ENCODE measurements around the gene GJB3. TPM values are rescaled to one million over a fixed set of nuclear protein-coding genes. Genes with fewer than 3 reads are reported as not detected.
"Not testable (repeated sequence)": the region's sequence is repeated elsewhere in the genome, so short reads cannot be mapped to it uniquely, and the experiment has no call there.

Gene GJB3
- 0.66 TPM for total RNA-seq
- 4.5 TPM for polyA plus RNA-seq
- long read RNA-seq, donor 1, result 0 reads
- long read RNA-seq, donor 2, partial matches to known transcripts, result 0 of 1 reads
- long read RNA-seq, donor 2, other reads (novel, unspliced or antisense), result 0 of 1 reads
- long read RNA-seq, donor 3, result 0 reads
- long read RNA-seq, donor 4, result 0 reads
- long read RNA-seq, donor 5, partial matches to known transcripts, result 0 of 1 reads
- long read RNA-seq, donor 5, other reads (novel, unspliced or antisense), result 0 of 1 reads
- long read RNA-seq, donor 6, partial matches to known transcripts, result 0 of 1 reads
- long read RNA-seq, donor 6, other reads (novel, unspliced or antisense), result 0 of 1 reads
- long read RNA-seq, donor 7, result 0 reads
- long read RNA-seq, donor 8, result 0 reads
- long read RNA-seq, donor 9, result 0 reads
- long read RNA-seq, donor 10, result 0 reads

- 7% methylated on average over 62 of the region's 62 CpGs for WGBS
- Histone ChIP-seq H3K36me3 (ENCODE audit: control insufficient read depth in 2 of 2, insufficient read depth in 2 of 2, low read length in 1 of 2) (no peaks in the 10 kb centered on the region), H3K27me3 (ENCODE audit: control insufficient read depth in 2 of 2, insufficient read depth in 1 of 2, low read length in 1 of 2) (peaks cover 15 to 63% of the 10 kb centered on the region in 2 donors), H3K4me1 (ENCODE audit: control insufficient read depth in 2 of 2, insufficient read depth in 2 of 2, low read length in 2 of 2) (peaks cover 0 to 2% of the 10 kb centered on the region in 2 donors), H3K9me3 (ENCODE audit: control insufficient read depth in 2 of 2, insufficient read depth in 1 of 2, low read length in 1 of 2) (no peaks in the 10 kb centered on the region), H3K27ac (ENCODE audit: low read depth in 1 of 2, low read length in 1 of 2) (no peak within 1 kb of the TSS), H3K4me3 (ENCODE audit: low read length in 2 of 2) (peak within 1 kb of the TSS in 1 of 2 donors; percentile 26)
- no peak for DNase-seq (ENCODE audit: low read depth in 6 of 9, low spot score in 9 of 9)
Observed at GRCh38 chr1:34781071-34781843, at the start of gene GJB3. TSS of gene GJB3 (plus strand) at chr1:34781214. CDS start at chr1:34784763, 3,549 bp downstream.

- DNase-seq (ENCODE audit: low read depth in 6 of 9, low spot score in 9 of 9); H3K4me1 ChIP-seq (ENCODE audit: control insufficient read depth in 2 of 2, insufficient read depth in 2 of 2, low read length in 2 of 2); H3K4me3 ChIP-seq (ENCODE audit: low read length in 2 of 2); H3K9me3 ChIP-seq (ENCODE audit: control insufficient read depth in 2 of 2, insufficient read depth in 1 of 2, low read length in 1 of 2); H3K27me3 ChIP-seq (ENCODE audit: control insufficient read depth in 2 of 2, insufficient read depth in 1 of 2, low read length in 1 of 2); H3K27ac ChIP-seq (ENCODE audit: low read depth in 1 of 2, low read length in 1 of 2); H3K36me3 ChIP-seq (ENCODE audit: control insufficient read depth in 2 of 2, insufficient read depth in 2 of 2, low read length in 1 of 2): not testable (repeated sequence)
- WGBS, result 83% methylated on average over 7 of the region's 7 CpGs
Observed at GRCh38 chr1:34732831-34733230, 48.2 kb upstream of the GJB3 start.

GRCh38 chr1:34736692-34737091 lies 44.3 kb upstream of the GJB3 start:
- WGBS, result 91% methylated on average over 10 of the region's 10 CpGs
- Histone ChIP-seq H3K36me3 (ENCODE audit: control insufficient read depth in 2 of 2, insufficient read depth in 2 of 2, low read length in 1 of 2) (no peaks in the 10 kb centered on the region), H3K4me1 (ENCODE audit: control insufficient read depth in 2 of 2, insufficient read depth in 2 of 2, low read length in 2 of 2) (no peaks in the 10 kb centered on the region), H3K9me3 (ENCODE audit: control insufficient read depth in 2 of 2, insufficient read depth in 1 of 2, low read length in 1 of 2) (no peaks in the 10 kb centered on the region), H3K4me3 (ENCODE audit: low read length in 2 of 2) (no peak overlapping the region), H3K27ac (ENCODE audit: low read depth in 1 of 2, low read length in 1 of 2) (no peak overlapping the region), H3K27me3 (ENCODE audit: control insufficient read depth in 2 of 2, insufficient read depth in 1 of 2, low read length in 1 of 2) (no peaks in the 10 kb centered on the region)
- no peak for DNase-seq (ENCODE audit: low read depth in 6 of 9, low spot score in 9 of 9)

GRCh38 chr1:34737236-34737635 lies 43.8 kb upstream of the GJB3 start:
- not testable (repeated sequence) for H3K27me3 ChIP-seq (ENCODE audit: control insufficient read depth in 2 of 2, insufficient read depth in 1 of 2, low read length in 1 of 2); H3K4me1 ChIP-seq (ENCODE audit: control insufficient read depth in 2 of 2, insufficient read depth in 2 of 2, low read length in 2 of 2); DNase-seq (ENCODE audit: low read depth in 6 of 9, low spot score in 9 of 9); H3K27ac ChIP-seq (ENCODE audit: low read depth in 1 of 2, low read length in 1 of 2); H3K4me3 ChIP-seq (ENCODE audit: low read length in 2 of 2); H3K9me3 ChIP-seq (ENCODE audit: control insufficient read depth in 2 of 2, insufficient read depth in 1 of 2, low read length in 1 of 2); H3K36me3 ChIP-seq (ENCODE audit: control insufficient read depth in 2 of 2, insufficient read depth in 2 of 2, low read length in 1 of 2)
- WGBS, result 96% methylated on average over 12 of the region's 12 CpGs

- WGBS, result 72% methylated on average over 3 of the region's 3 CpGs
- no peaks in the 10 kb centered on the region for H3K9me3 ChIP-seq (ENCODE audit: control insufficient read depth in 2 of 2, insufficient read depth in 1 of 2, low read length in 1 of 2)
- no peaks in the 10 kb centered on the region for H3K4me1 ChIP-seq (ENCODE audit: control insufficient read depth in 2 of 2, insufficient read depth in 2 of 2, low read length in 2 of 2)
- H3K36me3 ChIP-seq (ENCODE audit: control insufficient read depth in 2 of 2, insufficient read depth in 2 of 2, low read length in 1 of 2), result no peaks in the 10 kb centered on the region
- H3K27ac ChIP-seq (ENCODE audit: low read depth in 1 of 2, low read length in 1 of 2), result no peak overlapping the region
- H3K4me3 ChIP-seq (ENCODE audit: low read length in 2 of 2), result no peak overlapping the region
- H3K27me3 ChIP-seq (ENCODE audit: control insufficient read depth in 2 of 2, insufficient read depth in 1 of 2, low read length in 1 of 2), result peaks cover 0 to 3% of the 10 kb centered on the region in 2 donors
- DNase-seq (ENCODE audit: low read depth in 6 of 9, low spot score in 9 of 9), result no peak
Observed at GRCh38 chr1:34739613-34740012, 41.4 kb upstream of the GJB3 start.

- no peak overlapping the region for H3K4me3 ChIP-seq (ENCODE audit: low read length in 2 of 2)
- WGBS, result 76% methylated on average over 18 of the region's 18 CpGs
- no peaks in the 10 kb centered on the region for H3K9me3 ChIP-seq (ENCODE audit: control insufficient read depth in 2 of 2, insufficient read depth in 1 of 2, low read length in 1 of 2)
- DNase-seq (ENCODE audit: low read depth in 6 of 9, low spot score in 9 of 9), result no peak
- no peaks in the 10 kb centered on the region for H3K4me1 ChIP-seq (ENCODE audit: control insufficient read depth in 2 of 2, insufficient read depth in 2 of 2, low read length in 2 of 2)
- H3K27ac ChIP-seq (ENCODE audit: low read depth in 1 of 2, low read length in 1 of 2), result no peak overlapping the region
- H3K27me3 ChIP-seq (ENCODE audit: control insufficient read depth in 2 of 2, insufficient read depth in 1 of 2, low read length in 1 of 2), result peaks cover 0 to 3% of the 10 kb centered on the region in 2 donors
- no peaks in the 10 kb centered on the region for H3K36me3 ChIP-seq (ENCODE audit: control insufficient read depth in 2 of 2, insufficient read depth in 2 of 2, low read length in 1 of 2)
Observed at GRCh38 chr1:34740161-34740868, 40.7 kb upstream of the GJB3 start.

- H3K4me1 ChIP-seq (ENCODE audit: control insufficient read depth in 2 of 2, insufficient read depth in 2 of 2, low read length in 2 of 2), result no peaks in the 10 kb centered on the region
- DNase-seq (ENCODE audit: low read depth in 6 of 9, low spot score in 9 of 9), result peak in 8 of 9 donors; percentile 11 to 76 (median 44)
- H3K27me3 ChIP-seq (ENCODE audit: control insufficient read depth in 2 of 2, insufficient read depth in 1 of 2, low read length in 1 of 2), result peaks cover 0 to 3% of the 10 kb centered on the region in 2 donors
- no peak overlapping the region for H3K4me3 ChIP-seq (ENCODE audit: low read length in 2 of 2)
- H3K36me3 ChIP-seq (ENCODE audit: control insufficient read depth in 2 of 2, insufficient read depth in 2 of 2, low read length in 1 of 2), result no peaks in the 10 kb centered on the region
- no peaks in the 10 kb centered on the region for H3K9me3 ChIP-seq (ENCODE audit: control insufficient read depth in 2 of 2, insufficient read depth in 1 of 2, low read length in 1 of 2)
- 14% methylated on average over 16 of the region's 16 CpGs for WGBS
- no peak overlapping the region for H3K27ac ChIP-seq (ENCODE audit: low read depth in 1 of 2, low read length in 1 of 2)
Observed at GRCh38 chr1:34742667-34743270, 38.2 kb upstream of the GJB3 start.

- no peak overlapping the region for H3K4me3 ChIP-seq (ENCODE audit: low read length in 2 of 2)
- H3K27me3 ChIP-seq (ENCODE audit: control insufficient read depth in 2 of 2, insufficient read depth in 1 of 2, low read length in 1 of 2), result peaks cover 0 to 3% of the 10 kb centered on the region in 2 donors
- H3K4me1 ChIP-seq (ENCODE audit: control insufficient read depth in 2 of 2, insufficient read depth in 2 of 2, low read length in 2 of 2), result no peaks in the 10 kb centered on the region
- no peak for DNase-seq (ENCODE audit: low read depth in 6 of 9, low spot score in 9 of 9)
- H3K9me3 ChIP-seq (ENCODE audit: control insufficient read depth in 2 of 2, insufficient read depth in 1 of 2, low read length in 1 of 2), result no peaks in the 10 kb centered on the region
- no peaks in the 10 kb centered on the region for H3K36me3 ChIP-seq (ENCODE audit: control insufficient read depth in 2 of 2, insufficient read depth in 2 of 2, low read length in 1 of 2)
- 82% methylated on average over 6 of the region's 6 CpGs for WGBS
- H3K27ac ChIP-seq (ENCODE audit: low read depth in 1 of 2, low read length in 1 of 2), result no peak overlapping the region
Observed at GRCh38 chr1:34743775-34744174, 37.2 kb upstream of the GJB3 start.

Measured in thymus (tissue), 14 donors.